Astrocyte (in vitro differentiated cells and primary cell): ENCODE results near the gene MCF2L2.

Experiments
- EZH2 ChIP-seq: IDR thresholded peaks from 2 replicates; pipeline ENCODE4 v1.6.1; 2012; ENCODE audit warnings: mild to moderate bottlenecking, low read length, inconsistent platforms; ENCODE audit not compliant: insufficient read depth
- TF ChIP-seq, protein P1 (sequence below): IDR thresholded peaks from 2 replicates; pipeline ENCODE4 v1.5.1; 2011; ENCODE audit warnings: low read depth, mild to moderate bottlenecking, inconsistent platforms, low read length, moderate library complexity; ENCODE audit not compliant: insufficient read depth

DNA sequence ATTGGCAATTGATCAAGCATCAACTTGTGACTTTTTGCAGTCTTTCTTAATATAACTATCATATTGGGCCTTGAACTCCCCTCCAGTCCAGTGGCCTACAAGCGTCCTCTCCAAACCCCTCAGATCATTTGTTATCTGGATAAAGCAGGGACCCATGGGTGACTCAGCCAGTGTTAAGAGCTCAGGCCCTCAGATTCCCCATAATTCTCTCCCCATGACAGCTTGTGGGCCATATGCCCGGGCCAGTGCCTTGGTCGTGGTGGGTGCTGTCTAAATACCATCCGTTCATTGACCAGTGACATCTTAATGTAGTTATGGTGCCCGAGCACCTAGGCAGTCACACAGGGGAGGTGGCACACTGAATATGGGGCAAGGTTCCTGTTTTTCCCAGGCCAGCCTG, 18.1 kb downstream of the MCF2L2 start:
- TF ChIP-seq, protein P1, sequence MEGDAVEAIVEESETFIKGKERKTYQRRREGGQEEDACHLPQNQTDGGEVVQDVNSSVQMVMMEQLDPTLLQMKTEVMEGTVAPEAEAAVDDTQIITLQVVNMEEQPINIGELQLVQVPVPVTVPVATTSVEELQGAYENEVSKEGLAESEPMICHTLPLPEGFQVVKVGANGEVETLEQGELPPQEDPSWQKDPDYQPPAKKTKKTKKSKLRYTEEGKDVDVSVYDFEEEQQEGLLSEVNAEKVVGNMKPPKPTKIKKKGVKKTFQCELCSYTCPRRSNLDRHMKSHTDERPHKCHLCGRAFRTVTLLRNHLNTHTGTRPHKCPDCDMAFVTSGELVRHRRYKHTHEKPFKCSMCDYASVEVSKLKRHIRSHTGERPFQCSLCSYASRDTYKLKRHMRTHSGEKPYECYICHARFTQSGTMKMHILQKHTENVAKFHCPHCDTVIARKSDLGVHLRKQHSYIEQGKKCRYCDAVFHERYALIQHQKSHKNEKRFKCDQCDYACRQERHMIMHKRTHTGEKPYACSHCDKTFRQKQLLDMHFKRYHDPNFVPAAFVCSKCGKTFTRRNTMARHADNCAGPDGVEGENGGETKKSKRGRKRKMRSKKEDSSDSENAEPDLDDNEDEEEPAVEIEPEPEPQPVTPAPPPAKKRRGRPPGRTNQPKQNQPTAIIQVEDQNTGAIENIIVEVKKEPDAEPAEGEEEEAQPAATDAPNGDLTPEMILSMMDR: no peak
- no peak for TF ChIP-seq EZH2
